GM23338 (cell line): Measurements from ENCODE around the gene RAP1GAP. TPM values are rescaled to one million over a fixed set of nuclear protein-coding genes. Genes with fewer than 3 reads are reported as not detected.

Experiments
- ATAC-seq: fragments of 200-7000 bp; cut with Tn5 transposase; 3 replicates; pipeline ENCODE4 v1.9.1; 2020
- DNase-seq: peaks from one replicate; pipeline ENCODE4 v3.0.0-alpha.2; 2015; ENCODE audit warnings: low spot score
- H2AFZ ChIP-seq: fragments of 200-600 bp; sonication (generic); 2 replicates; pipeline ENCODE4 v1.8.0; 2016; ENCODE audit warnings: antibody characterized with exemption, mild to moderate bottlenecking, moderate library complexity
- H3F3A ChIP-seq: fragments of 200-600 bp; sonication (generic); replicated peaks from 2 replicates; pipeline ENCODE4 v1.8.0; 2017; ENCODE audit warnings: antibody characterized with exemption, mixed run types, low read depth
- H3K27ac ChIP-seq: fragments of 200-600 bp; sonication (generic); 2 replicates; pipeline ENCODE4 v1.6.1; 2016; ENCODE audit warnings: low read depth
- H3K27me3 ChIP-seq: fragments of 200-600 bp; sonication (generic); 2 replicates; pipeline ENCODE4 v1.8.0; 2016; ENCODE audit warnings: mild to moderate bottlenecking, mixed run types, moderate library complexity; ENCODE audit not compliant: insufficient read depth
- H3K36me3 ChIP-seq: fragments of 200-600 bp; sonication (generic); 2 replicates; pipeline ENCODE4 v1.8.0; 2016; ENCODE audit warnings: mild to moderate bottlenecking; ENCODE audit not compliant: insufficient read depth
- H3K4me1 ChIP-seq: fragments of 200-600 bp; sonication (generic); 2 replicates; pipeline ENCODE4 v1.8.0; 2016; ENCODE audit warnings: mild to moderate bottlenecking, moderate library complexity; ENCODE audit not compliant: insufficient read depth
- H3K4me2 ChIP-seq: fragments of 200-600 bp; sonication (generic); 2 replicates; pipeline ENCODE4 v1.7.1; 2017; ENCODE audit warnings: mixed run types
- H3K4me3 ChIP-seq: fragments of 200-600 bp; sonication (generic); 2 replicates; pipeline ENCODE4 v1.6.1; 2016; ENCODE audit warnings: mixed run types
- H3K79me2 ChIP-seq: fragments of 200-600 bp; sonication (generic); replicated peaks from 2 replicates; pipeline ENCODE4 v1.8.0; 2017; ENCODE audit warnings: mild to moderate bottlenecking; ENCODE audit not compliant: insufficient read depth
- H3K9me2 ChIP-seq: fragments of 200-600 bp; sonication (generic); 2 replicates; pipeline ENCODE4 v1.8.0; 2017; ENCODE audit not compliant: insufficient read depth
- H4K20me1 ChIP-seq: fragments of 200-600 bp; sonication (generic); replicated peaks from 2 replicates; pipeline ENCODE4 v1.8.0; 2017; ENCODE audit warnings: mild to moderate bottlenecking; ENCODE audit not compliant: insufficient read depth
- H3K27ac Mint-ChIP-seq: 2 replicates; pipeline ENCODE4 v1.8.0; 2020; ENCODE audit warnings: inconsistent platforms, mild to moderate bottlenecking, moderate library complexity, mixed read lengths
- H3K27me3 Mint-ChIP-seq: 3 replicates; pipeline ENCODE4 v1.8.0; 2022; ENCODE audit warnings: low read depth, mild to moderate bottlenecking, moderate library complexity, mixed read lengths, inconsistent platforms; ENCODE audit not compliant: insufficient read depth, poor library complexity
- H3K36me3 Mint-ChIP-seq: 3 replicates; pipeline ENCODE4 v1.8.0; 2021; ENCODE audit warnings: low read depth, mild to moderate bottlenecking, inconsistent platforms, moderate library complexity, mixed read lengths
- H3K4me1 Mint-ChIP-seq: 3 replicates; pipeline ENCODE4 v1.8.0; 2020; ENCODE audit warnings: mild to moderate bottlenecking, inconsistent platforms, mixed read lengths
- H3K4me3 Mint-ChIP-seq: 3 replicates; pipeline ENCODE4 v1.8.0; 2021; ENCODE audit warnings: moderate library complexity, mild to moderate bottlenecking, inconsistent platforms, mixed read lengths
- H3K9me3 Mint-ChIP-seq: 3 replicates; pipeline ENCODE4 v1.8.0; 2020; ENCODE audit warnings: moderate library complexity, mild to moderate bottlenecking, inconsistent platforms, mixed read lengths
- CTCF ChIP-seq, 2 experiments: fragments of 200-600 bp in 1 of 2; sonication (generic) in 1 of 2; conservative IDR thresholded peaks; 2 replicates each; pipeline versions ENCODE4 v1.5.1 to v1.6.1; 2016 to 2017; ENCODE audit warnings: antibody characterized with exemption in 2 of 2, low read depth in 2 of 2, mild to moderate bottlenecking in 2 of 2, moderate library complexity in 1 of 2
- ETS1 ChIP-seq: IDR thresholded peaks from 2 replicates; pipeline ENCODE4 v1.6.1; 2016; ENCODE audit warnings: antibody characterized with exemption
- EZH2 ChIP-seq: fragments of 200-600 bp; sonication (generic); IDR thresholded peaks from one replicate; pipeline ENCODE4 v1.8.0; 2017; ENCODE audit warnings: antibody characterized with exemption, mild to moderate bottlenecking, low read depth; ENCODE audit not compliant: unreplicated experiment
- EZH2phosphoT487 ChIP-seq: fragments of 200-600 bp; sonication (generic); IDR thresholded peaks from one replicate; pipeline ENCODE4 v1.8.1; 2018; ENCODE audit warnings: antibody characterized with exemption; ENCODE audit not compliant: unreplicated experiment
- JUNB ChIP-seq: IDR thresholded peaks from one replicate; pipeline ENCODE4 v1.6.1; 2016; ENCODE audit warnings: antibody characterized with exemption; ENCODE audit not compliant: unreplicated experiment
- NANOG ChIP-seq: IDR thresholded peaks from 2 replicates; pipeline ENCODE4 v1.6.1; 2016; ENCODE audit warnings: antibody characterized with exemption, borderline replicate concordance
- POLR2AphosphoS5 ChIP-seq: IDR thresholded peaks from 2 replicates; pipeline ENCODE4 v1.6.1; 2016; ENCODE audit warnings: antibody characterized with exemption, low read depth
- STAT1 ChIP-seq: IDR thresholded peaks from one replicate; pipeline ENCODE4 v1.6.1; 2016; ENCODE audit warnings: antibody characterized with exemption; ENCODE audit not compliant: unreplicated experiment
- ZNF114 ChIP-seq: fragments of 250-450 bp; sonication (Bioruptor Pico); IDR thresholded peaks from 2 replicates; pipeline ENCODE4 v1.5.0; 2020; ENCODE audit warnings: mild to moderate bottlenecking, moderate library complexity
- ZNF331 ChIP-seq: fragments of 250-450 bp; sonication (Bioruptor Pico); IDR thresholded peaks from 2 replicates; pipeline ENCODE4 v1.5.0; 2020; ENCODE audit warnings: low read depth, mild to moderate bottlenecking, moderate library complexity
- long read RNA-seq: library from polyadenylated mRNA; unstranded; transcript quantifications from one replicate; pipeline ENCODE4 v2.0.0, GENCODE V29; 2020; ENCODE audit not compliant: unreplicated experiment
- polyA plus RNA-seq: library from polyadenylated mRNA; unstranded; fragments of >200 nt; fragmentation: Nextera tagmentation; extraction: Ambion mirVana; gene quantifications from 2 replicates; pipeline ENCODE4 v1.2.1, GENCODE V29; 2016
- total RNA-seq: library from RNA; depleted of rRNA; stranded (reverse); fragments of >200 nt; shearing (Covaris generic); gene quantifications from 2 replicates; pipeline ENCODE4 v1.2.3, GENCODE V29; 2014; rRNA removed
- TF ChIP-seq, protein P1 (sequence below): IDR thresholded peaks from one replicate; pipeline ENCODE4 v1.6.1; 2018; ENCODE audit warnings: antibody characterized with exemption; ENCODE audit not compliant: unreplicated experiment

RAP1GAP gene
- total RNA-seq, result 5.9 and 6.6 TPM in 2 replicates
- polyA plus RNA-seq, result 4.3 and 5.0 TPM in 2 replicates
- long read RNA-seq, partial matches to known transcripts, result 0 of 5 reads
- long read RNA-seq, other reads (novel, unspliced or antisense), result 4 of 5 reads

GRCh38 chr1:21669258-21670058 is at the start of gene RAP1GAP:
Gene RAP1GAP (minus strand): TSS chr1:21669357. CDS start chr1:21620032, 49,325 bp downstream.
- Mint-ChIP-seq H3K27me3 (peaks cover 34% of the 10 kb centered on the region), H3K9me3 (no peaks in the 10 kb centered on the region), H3K36me3 (no peaks in the 10 kb centered on the region), H3K4me1 (peaks cover 35% of the 10 kb centered on the region), H3K4me3 (peak within 1 kb of the TSS; percentile 74), H3K27ac (no peak within 1 kb of the TSS)
- Histone ChIP-seq H4K20me1 (peaks cover 4% of the 10 kb centered on the region; the same call in 1 of the 2 replicates), H3K27me3 (peaks cover 27% of the 10 kb centered on the region), H2AFZ (peak within 1 kb of the TSS; percentile 97), H3K4me1 (peaks cover 30% of the 10 kb centered on the region), H3F3A (0 out of 2 replicates have a peak, but pooled peaks cover 8% of the 10 kb centered on the region), H3K4me2 (peak within 1 kb of the TSS; percentile 95), H3K4me3 (peak within 1 kb of the TSS; percentile 83), H3K36me3 (no peaks in the 10 kb centered on the region), H3K9me2 (no peaks in the 10 kb centered on the region), H3K27ac (no peak within 1 kb of the TSS), H3K79me2 (no peaks in the 10 kb centered on the region)
- TF ChIP-seq ZNF331 (CRISPR knock-in tag), result no peak
- no peak for TF ChIP-seq ZNF114 (CRISPR knock-in tag)
- TF ChIP-seq EZH2, result no peak
- peak in 1 of 2 experiments; percentile 19; a peak in 1 of 4 replicates for TF ChIP-seq CTCF (conservative IDR thresholded peaks at IDR 0.05; ENCODE audit: low read depth in 2 of 2)
- DNase-seq, result peak; percentile 78
- peak; percentile 73 for ATAC-seq

- TF ChIP-seq EZH2 (no peak), STAT1 (no peak), ETS1 (no peak), CTCF (conservative IDR thresholded peaks at IDR 0.05; ENCODE audit: low read depth in 2 of 2) (no peak), JUNB (no peak), ZNF114 (CRISPR knock-in tag) (no peak), NANOG (no peak), POLR2AphosphoS5 (no peak), EZH2phosphoT487 (no peak)
- TF ChIP-seq, protein P1, sequence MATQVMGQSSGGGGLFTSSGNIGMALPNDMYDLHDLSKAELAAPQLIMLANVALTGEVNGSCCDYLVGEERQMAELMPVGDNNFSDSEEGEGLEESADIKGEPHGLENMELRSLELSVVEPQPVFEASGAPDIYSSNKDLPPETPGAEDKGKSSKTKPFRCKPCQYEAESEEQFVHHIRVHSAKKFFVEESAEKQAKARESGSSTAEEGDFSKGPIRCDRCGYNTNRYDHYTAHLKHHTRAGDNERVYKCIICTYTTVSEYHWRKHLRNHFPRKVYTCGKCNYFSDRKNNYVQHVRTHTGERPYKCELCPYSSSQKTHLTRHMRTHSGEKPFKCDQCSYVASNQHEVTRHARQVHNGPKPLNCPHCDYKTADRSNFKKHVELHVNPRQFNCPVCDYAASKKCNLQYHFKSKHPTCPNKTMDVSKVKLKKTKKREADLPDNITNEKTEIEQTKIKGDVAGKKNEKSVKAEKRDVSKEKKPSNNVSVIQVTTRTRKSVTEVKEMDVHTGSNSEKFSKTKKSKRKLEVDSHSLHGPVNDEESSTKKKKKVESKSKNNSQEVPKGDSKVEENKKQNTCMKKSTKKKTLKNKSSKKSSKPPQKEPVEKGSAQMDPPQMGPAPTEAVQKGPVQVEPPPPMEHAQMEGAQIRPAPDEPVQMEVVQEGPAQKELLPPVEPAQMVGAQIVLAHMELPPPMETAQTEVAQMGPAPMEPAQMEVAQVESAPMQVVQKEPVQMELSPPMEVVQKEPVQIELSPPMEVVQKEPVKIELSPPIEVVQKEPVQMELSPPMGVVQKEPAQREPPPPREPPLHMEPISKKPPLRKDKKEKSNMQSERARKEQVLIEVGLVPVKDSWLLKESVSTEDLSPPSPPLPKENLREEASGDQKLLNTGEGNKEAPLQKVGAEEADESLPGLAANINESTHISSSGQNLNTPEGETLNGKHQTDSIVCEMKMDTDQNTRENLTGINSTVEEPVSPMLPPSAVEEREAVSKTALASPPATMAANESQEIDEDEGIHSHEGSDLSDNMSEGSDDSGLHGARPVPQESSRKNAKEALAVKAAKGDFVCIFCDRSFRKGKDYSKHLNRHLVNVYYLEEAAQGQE, result no peak
- Mint-ChIP-seq H3K4me3 (no peak overlapping the region), H3K9me3 (no peaks in the 10 kb centered on the region), H3K27me3 (peaks cover 8% of the 10 kb centered on the region), H3K4me1 (no peaks in the 10 kb centered on the region), H3K27ac (no peak overlapping the region), H3K36me3 (peaks cover 64% of the 10 kb centered on the region)
- H2AFZ ChIP-seq, result no peak overlapping the region
- DNase-seq, result no peak
- no peak overlapping the region for H3K4me2 ChIP-seq
- ATAC-seq, result no peak
- H4K20me1 ChIP-seq, result peaks cover 3% of the 10 kb centered on the region
- H3K4me3 ChIP-seq, result no peak overlapping the region
- no peaks in the 10 kb centered on the region for H3K9me2 ChIP-seq
- H3K27me3 ChIP-seq, result no peaks in the 10 kb centered on the region
- H3K79me2 ChIP-seq, result no peaks in the 10 kb centered on the region
- H3K27ac ChIP-seq, result no peak overlapping the region
- H3K36me3 ChIP-seq, result peaks cover 45% of the 10 kb centered on the region
- 0 out of 2 replicates have a peak, but pooled peaks cover 3% of the 10 kb centered on the region for H3F3A ChIP-seq
- H3K4me1 ChIP-seq, result no peaks in the 10 kb centered on the region
These were observed 47.0 kb upstream of the RAP1GAP start for GRCh38 chr1:21716169-21716568.
